ENCODE data around the gene ZNF214.

DNA sequence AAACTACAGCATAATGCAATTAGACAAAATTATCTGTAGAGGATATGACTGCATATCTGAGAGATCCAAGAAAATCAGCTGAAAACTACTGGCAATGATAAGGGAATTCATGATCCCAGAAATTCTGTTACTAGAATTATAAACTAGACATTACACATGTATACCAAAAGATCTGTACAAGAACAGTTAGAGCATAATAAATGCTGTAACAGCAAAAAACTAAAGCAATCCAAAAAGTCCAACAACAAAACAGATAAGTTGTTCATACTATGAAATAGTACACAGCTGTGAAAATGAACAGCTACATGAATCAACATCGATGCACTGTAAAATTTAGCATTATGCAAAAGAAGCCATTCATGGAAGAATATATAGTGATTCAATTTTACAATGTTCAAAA, 6.0 kb downstream of the ZNF214 start:
- no peak for TF ChIP-seq CTCF (IDR thresholded peaks at IDR 0.05 in 4 of 5, conservative IDR thresholded peaks at IDR 0.05 in 1 of 5)
- no peak for TF ChIP-seq POLR2A (IDR thresholded peaks at IDR 0.05)
